ENCODE data around the gene KPNA4.

The KPNA4 gene

GRCh38 chr3:160565442-160566403, at the start of gene KPNA4:
KPNA4 (minus strand) TSS chr3:160565571; CDS start chr3:160565282, 289 bp downstream.
- TF ChIP-seq GATA2 (IDR thresholded peaks at IDR 0.05; ENCODE audit: low read depth, low read length) (no peak), GATA3 (IDR thresholded peaks at IDR 0.05; ENCODE audit: low read depth, low read length) (no peak)

GRCh38 chr3:160613661-160614060, 48.3 kb upstream of the KPNA4 start:
- no peak for TF ChIP-seq GATA2 (IDR thresholded peaks at IDR 0.05; ENCODE audit: low read depth, low read length)
- no peak for TF ChIP-seq GATA3 (IDR thresholded peaks at IDR 0.05; ENCODE audit: low read depth, low read length)

- TF ChIP-seq GATA2 (IDR thresholded peaks at IDR 0.05; ENCODE audit: low read depth, low read length) (no peak), GATA3 (IDR thresholded peaks at IDR 0.05; ENCODE audit: low read depth, low read length) (no peak)
Measured at GRCh38 chr3:160612386-160613075, 47.2 kb upstream of the KPNA4 start.

- TF ChIP-seq GATA3 (IDR thresholded peaks at IDR 0.05; ENCODE audit: low read depth, low read length) (no peak), GATA2 (IDR thresholded peaks at IDR 0.05; ENCODE audit: low read depth, low read length) (no peak)
Measured at GRCh38 chr3:160611141-160611540, 45.8 kb upstream of the KPNA4 start.

- TF ChIP-seq GATA2 (IDR thresholded peaks at IDR 0.05; ENCODE audit: low read depth, low read length) (no peak), GATA3 (IDR thresholded peaks at IDR 0.05; ENCODE audit: low read depth, low read length) (no peak)
Measured at GRCh38 chr3:160608870-160609269, 43.5 kb upstream of the KPNA4 start.

GRCh38 chr3:160607826-160608225, 42.5 kb upstream of the KPNA4 start:
- TF ChIP-seq GATA3 (IDR thresholded peaks at IDR 0.05; ENCODE audit: low read depth, low read length) (no peak), GATA2 (IDR thresholded peaks at IDR 0.05; ENCODE audit: low read depth, low read length) (no peak)

- TF ChIP-seq GATA2 (IDR thresholded peaks at IDR 0.05; ENCODE audit: low read depth, low read length) = no peak
- no peak for TF ChIP-seq GATA3 (IDR thresholded peaks at IDR 0.05; ENCODE audit: low read depth, low read length)
Measured at GRCh38 chr3:160605315-160605714, 39.9 kb upstream of the KPNA4 start.

GRCh38 chr3:160602259-160602658, 36.9 kb upstream of the KPNA4 start:
- TF ChIP-seq GATA3 (IDR thresholded peaks at IDR 0.05; ENCODE audit: low read depth, low read length) (no peak), GATA2 (IDR thresholded peaks at IDR 0.05; ENCODE audit: low read depth, low read length) (no peak)

GRCh38 chr3:160601288-160601687, 35.9 kb upstream of the KPNA4 start:
- TF ChIP-seq GATA3 (IDR thresholded peaks at IDR 0.05; ENCODE audit: low read depth, low read length) (no peak), GATA2 (IDR thresholded peaks at IDR 0.05; ENCODE audit: low read depth, low read length) (no peak)

- no peak for TF ChIP-seq GATA2 (IDR thresholded peaks at IDR 0.05; ENCODE audit: low read depth, low read length)
- no peak for TF ChIP-seq GATA3 (IDR thresholded peaks at IDR 0.05; ENCODE audit: low read depth, low read length)
Measured at GRCh38 chr3:160598865-160599264, 33.5 kb upstream of the KPNA4 start.

- TF ChIP-seq GATA2 (IDR thresholded peaks at IDR 0.05; ENCODE audit: low read depth, low read length) (no peak), GATA3 (IDR thresholded peaks at IDR 0.05; ENCODE audit: low read depth, low read length) (no peak)
Measured at GRCh38 chr3:160588023-160588422, 22.7 kb upstream of the KPNA4 start.

- no peak for TF ChIP-seq GATA2 (IDR thresholded peaks at IDR 0.05; ENCODE audit: low read depth, low read length)
- TF ChIP-seq GATA3 (IDR thresholded peaks at IDR 0.05; ENCODE audit: low read depth, low read length) = no peak
Measured at GRCh38 chr3:160587105-160587504, 21.7 kb upstream of the KPNA4 start.

GRCh38 chr3:160586679-160587078, 21.3 kb upstream of the KPNA4 start:
- TF ChIP-seq GATA3 (IDR thresholded peaks at IDR 0.05; ENCODE audit: low read depth, low read length) = no peak
- no peak for TF ChIP-seq GATA2 (IDR thresholded peaks at IDR 0.05; ENCODE audit: low read depth, low read length)

- TF ChIP-seq GATA2 (IDR thresholded peaks at IDR 0.05; ENCODE audit: low read depth, low read length) (no peak), GATA3 (IDR thresholded peaks at IDR 0.05; ENCODE audit: low read depth, low read length) (no peak)
Measured at GRCh38 chr3:160583451-160583850, 18.1 kb upstream of the KPNA4 start.

- no peak for TF ChIP-seq GATA3 (IDR thresholded peaks at IDR 0.05; ENCODE audit: low read depth, low read length)
- no peak for TF ChIP-seq GATA2 (IDR thresholded peaks at IDR 0.05; ENCODE audit: low read depth, low read length)
Measured at GRCh38 chr3:160580938-160581337, 15.6 kb upstream of the KPNA4 start.
